GM21390 (cell line): ENCODE measurements around the gene EXD3.

Source experiments
- ATAC-seq: cut with Tn5 transposase; IDR thresholded peaks from one replicate; pipeline ENCODE4 v1.9.1; 2021; ENCODE audit not compliant: unreplicated experiment

Gene EXD3

GRCh38 chr9:137319739-137320551 lies 103.0 kb downstream of the EXD3 start:
- no peak for ATAC-seq

- no peak for ATAC-seq
These were observed 103.8 kb downstream of the EXD3 start for GRCh38 chr9:137319011-137319738.

- no peak for ATAC-seq
These were observed 104.4 kb downstream of the EXD3 start for GRCh38 chr9:137318602-137319001.

GRCh38 chr9:137317718-137318511 lies 105.0 kb downstream of the EXD3 start:
- ATAC-seq, result no peak

- no peak for ATAC-seq
These were observed 105.8 kb downstream of the EXD3 start for GRCh38 chr9:137317021-137317717.

GRCh38 chr9:137316012-137316981 lies 106.7 kb downstream of the EXD3 start:
- ATAC-seq, result no peak

- no peak for ATAC-seq
These were observed 107.4 kb downstream of the EXD3 start for GRCh38 chr9:137315581-137316011.

GRCh38 chr9:137314561-137315560 lies 108.1 kb downstream of the EXD3 start:
- ATAC-seq, result no peak

GRCh38 chr9:137313956-137314560 lies 108.9 kb downstream of the EXD3 start:
- ATAC-seq, result no peak

GRCh38 chr9:137313326-137313936 lies 109.5 kb downstream of the EXD3 start:
- no peak for ATAC-seq

- ATAC-seq, result no peak
These were observed 110.1 kb downstream of the EXD3 start for GRCh38 chr9:137312852-137313325.

GRCh38 chr9:137311986-137312851 lies 110.7 kb downstream of the EXD3 start:
- ATAC-seq, result no peak

- no peak for ATAC-seq
These were observed 111.6 kb downstream of the EXD3 start for GRCh38 chr9:137311171-137311985.

GRCh38 chr9:137310189-137311052 lies 112.5 kb downstream of the EXD3 start:
- ATAC-seq, result no peak
